Endothelial cell of umbilical vein (primary cell): ENCODE results near the gene POU3F3. TPM values are rescaled to one million over a fixed set of nuclear protein-coding genes. Genes with fewer than 3 reads are reported as not detected.

ENCODE experiments used
- BruUV-seq: library from RNA; stranded (reverse); fragments of 400-500 nt; replicated peaks from 2 replicates; lab custom pipeline; 2021; lab: Mats Ljungman, UMichigan
- CTCF ChIA-PET: fragments of 300-600, 350-600 bp; sonication (Branson Sonifier 250); formaldehyde crosslinking; loops from one replicate; lab custom pipeline; 2021; ENCODE audit warnings: antibody characterized with exemption, inconsistent platforms; lab: Charles Lee
- POLR2A ChIA-PET: fragments of 300-600, 350-600 bp; sonication (Branson Sonifier 250); formaldehyde crosslinking; loops from one replicate; lab custom pipeline; 2021; ENCODE audit warnings: antibody characterized with exemption, inconsistent platforms; lab: Charles Lee
- DNase-seq: peaks from one replicate; pipeline ENCODE4 v3.0.0-alpha.2; 2011; ENCODE audit warnings: low read depth, low spot score
- FAIRE-seq: peaks from 2 replicates; lab custom pipeline; 2011; peaks lifted over from hg19 to GRCh38; lab: Jason Lieb, UNC
- H2AFZ ChIP-seq: 2 replicates; pipeline ENCODE4 v1.6.0; 2012; ENCODE audit warnings: low read depth, low read length, control low read depth, inconsistent platforms
- H3K27ac ChIP-seq: 2 replicates; pipeline ENCODE4 v1.5.1; 2011; ENCODE audit warnings: low read depth, mild to moderate bottlenecking, control low read depth, low read length, moderate library complexity; ENCODE audit not compliant: insufficient read depth
- H3K27me3 ChIP-seq, 2 experiments: 2 replicates each; pipeline versions ENCODE4 v1.6.0 to v1.6.1; 2011; ENCODE audit warnings: low read length in 2 of 2, mixed read lengths in 1 of 2; ENCODE audit not compliant: control insufficient read depth in 2 of 2, insufficient read depth in 2 of 2
- H3K36me3 ChIP-seq, 2 experiments: 2 replicates in 1 of 2; 3 replicates in 1 of 2; pipeline ENCODE4 v1.5.1; 2011; ENCODE audit warnings: low read length in 2 of 2, mild to moderate bottlenecking in 1 of 2, moderate library complexity in 1 of 2; ENCODE audit not compliant: control insufficient read depth in 2 of 2, insufficient read depth in 2 of 2; ENCODE audit errors: extremely low read depth in 1 of 2
- H3K4me1 ChIP-seq: 3 replicates; pipeline ENCODE4 v1.5.1; 2011; ENCODE audit warnings: mild to moderate bottlenecking, low read length; ENCODE audit not compliant: control insufficient read depth, insufficient read depth; ENCODE audit errors: extremely low read depth
- H3K4me2 ChIP-seq: 2 replicates; pipeline ENCODE4 v1.6.1; 2011; ENCODE audit warnings: low read length, control low read depth, mixed read lengths; ENCODE audit not compliant: insufficient read depth
- H3K4me3 ChIP-seq, 3 experiments: fragments of 200-600 bp in 1 of 3; sonication (generic), shearing (Covaris generic) in 1 of 3; replicated peaks in 1 of 3; 2 replicates each; pipeline ENCODE4 v1.5.1; 2011 to 2016; ENCODE audit warnings: control low read depth in 3 of 3, low read length in 3 of 3, mild to moderate bottlenecking in 2 of 3, inconsistent platforms in 1 of 3, low read depth in 1 of 3, moderate library complexity in 1 of 3; ENCODE audit not compliant: insufficient read depth in 1 of 3
- H3K79me2 ChIP-seq: 2 replicates; pipeline ENCODE4 v1.6.0; 2012; ENCODE audit warnings: low read length, inconsistent platforms; ENCODE audit not compliant: control insufficient read depth, insufficient read depth
- H3K9ac ChIP-seq: replicated peaks from 2 replicates; pipeline ENCODE3; 2011; ENCODE audit warnings: low read length, control low read depth; ENCODE audit not compliant: insufficient read depth; ENCODE audit errors: extremely low read depth
- H3K9me1 ChIP-seq: replicated peaks from 3 replicates; pipeline ENCODE4 v1.6.0; 2011; ENCODE audit warnings: mild to moderate bottlenecking, low read length; ENCODE audit not compliant: control insufficient read depth, insufficient read depth; ENCODE audit errors: extremely low read depth
- H3K9me3 ChIP-seq: replicated peaks from 2 replicates; pipeline ENCODE4 v1.5.1; 2012; ENCODE audit warnings: low read length, inconsistent platforms; ENCODE audit not compliant: control insufficient read depth, insufficient read depth
- H4K20me1 ChIP-seq: replicated peaks from 2 replicates; pipeline ENCODE3; 2011; ENCODE audit warnings: mild to moderate bottlenecking, low read length; ENCODE audit not compliant: control insufficient read depth, insufficient read depth; ENCODE audit errors: extremely low read depth
- CTCF ChIP-seq, 2 donors: IDR thresholded peaks; 1 replicate in 1 of 2; 2 replicates in 1 of 2; pipeline ENCODE4 v1.5.1; 2011; ENCODE audit warnings: low read length in 2 of 2, mild to moderate bottlenecking in 2 of 2, moderate library complexity in 2 of 2, control low read depth in 1 of 2, inconsistent platforms in 1 of 2, low read depth in 1 of 2; ENCODE audit not compliant: insufficient read depth in 1 of 2; ENCODE audit errors: extremely low read depth in 1 of 2
- EZH2 ChIP-seq: IDR thresholded peaks from 2 replicates; pipeline ENCODE4 v1.6.1; 2012; ENCODE audit warnings: borderline replicate concordance, low read depth, mild to moderate bottlenecking, moderate library complexity, low read length, inconsistent platforms; ENCODE audit not compliant: severe bottlenecking
- FOS ChIP-seq: IDR thresholded peaks from 2 replicates; pipeline ENCODE4 v1.6.1; 2011; ENCODE audit warnings: mild to moderate bottlenecking, low read length, moderate library complexity, borderline replicate concordance; ENCODE audit not compliant: insufficient read depth
- GATA2 ChIP-seq: IDR thresholded peaks from 2 replicates; pipeline ENCODE4 v1.7.0; 2011; ENCODE audit warnings: low read depth, mild to moderate bottlenecking, moderate library complexity, mixed read lengths, low read length; ENCODE audit not compliant: insufficient read length, insufficient read depth
- JUN ChIP-seq: IDR thresholded peaks from 2 replicates; pipeline ENCODE4 v1.6.1; 2011; ENCODE audit warnings: borderline replicate concordance, low read depth; ENCODE audit not compliant: insufficient read length, insufficient read depth
- MAX ChIP-seq: IDR thresholded peaks from 2 replicates; pipeline ENCODE4 v1.6.1; 2011; ENCODE audit not compliant: insufficient read depth, insufficient read length
- MYC ChIP-seq: IDR thresholded peaks from one replicate; pipeline ENCODE4 v1.6.1; 2011; ENCODE audit warnings: mild to moderate bottlenecking, low read depth, low read length
- POLR2A ChIP-seq: IDR thresholded peaks from 2 replicates; pipeline ENCODE4 v1.6.1; 2012; ENCODE audit warnings: low read depth, mild to moderate bottlenecking, control low read depth, low read length
- POLR2AphosphoS5 ChIP-seq: IDR thresholded peaks from 2 replicates; pipeline ENCODE4 v1.6.1; 2012; ENCODE audit warnings: low read depth, mild to moderate bottlenecking, control low read depth, low read length, moderate library complexity; ENCODE audit not compliant: insufficient read depth
- dilution Hi-C: fragments of 300-500 bp; cut with MboI; formaldehyde crosslinking; loops from one replicate; pipeline ENCODE4 v1.15.0; 2019; ENCODE audit warnings: low sequenced_read_pairs; ENCODE audit not compliant: extremely low pct_ligation_motif_present
- intact Hi-C: fragments of 100-400 bp; cut with micrococcal nuclease; formaldehyde crosslinking; loops from one replicate; pipeline ENCODE4 v1.10.0; 2022
- polyA plus RNA-seq, 4 experiments: library from polyadenylated mRNA; depleted of rRNA in 3 of 4; stranded (reverse) in 3 of 4; unstranded in 1 of 4; fragments of >200 nt; gene quantifications; 2 replicates each; pipeline versions ENCODE4 v1.2.1 to v1.2.3, GENCODE V29; 2011 to 2012; ENCODE audit warnings: missing spikeins in 1 of 4
- total RNA-seq: library from RNA; stranded (reverse); gene quantifications from 2 replicates; pipeline ENCODE4 v1.2.3, GENCODE V29; 2021

POU3F3 gene
- total and polyA plus RNA-seq, 2 donors (not counting 3 experiments of a cell fraction or from before 2014, with no cell fraction given) = not detected

GRCh38 chr2:104868505-104868866, 14.6 kb downstream of the POU3F3 start:
- no peaks in the 10 kb centered on the region for H3K9me1 ChIP-seq
- H3K79me2 ChIP-seq = no peaks in the 10 kb centered on the region
- H3K4me1 ChIP-seq = no peaks in the 10 kb centered on the region
- H3K36me3 ChIP-seq = no peaks in the 10 kb centered on the region
- H3K4me3 ChIP-seq = no peak overlapping the region
- TF ChIP-seq MYC = no peak
- TF ChIP-seq EZH2 = peak; percentile 15
- DNase-seq (no peak), FAIRE-seq (no peak)
- H3K9me3 ChIP-seq = no peaks in the 10 kb centered on the region
- ChIA-PET CTCF (interaction anchor here (3.0 kb wide), 1 partner anchor 19 kb away, joined by 19 read pairs; no protein-coding TSS in a partner anchor), POLR2A (no interaction called here)
- dilution Hi-C loops (no loop called here), intact Hi-C loops (no loop called here)
- no peak overlapping the region for H2AFZ ChIP-seq
- H3K27ac ChIP-seq = no peak overlapping the region
- no peak overlapping the region for H3K4me2 ChIP-seq
- BruUV-seq = no TSS peak
- no peaks in the 10 kb centered on the region for H4K20me1 ChIP-seq
- peaks cover 83 to 92% of the 10 kb centered on the region in 2 experiments for H3K27me3 ChIP-seq
- no peak overlapping the region for H3K9ac ChIP-seq

GRCh38 chr2:104870100-104870975, 16.4 kb downstream of the POU3F3 start:
- Histone ChIP-seq H3K9me3 (no peaks in the 10 kb centered on the region), H3K27ac (no peak overlapping the region), H3K4me1 (no peaks in the 10 kb centered on the region), H3K9me1 (no peaks in the 10 kb centered on the region), H4K20me1 (no peaks in the 10 kb centered on the region), H3K27me3 (peaks cover 69 to 81% of the 10 kb centered on the region in 2 experiments), H3K4me2 (no peak overlapping the region), H3K36me3 (no peaks in the 10 kb centered on the region), H2AFZ (no peak overlapping the region), H3K9ac (no peak overlapping the region), H3K4me3 (no peak overlapping the region), H3K79me2 (no peaks in the 10 kb centered on the region)
- intact Hi-C loops (loop anchor here (10.0 kb wide), 1 partner anchor 1706 kb away; no protein-coding TSS in a partner anchor), dilution Hi-C loops (no loop called here)
- no peak for DNase-seq
- ChIA-PET POLR2A (no interaction called here), CTCF (interaction anchor here (2.0 kb wide), 1 partner anchor 21 kb away, joined by 9 read pairs; no protein-coding TSS in a partner anchor)
- no peak for TF ChIP-seq CTCF (IDR thresholded peaks at IDR 0.05; ENCODE audit: extremely low read depth in 1 of 2, insufficient read depth in 1 of 2, low read depth in 1 of 2, low read length in 2 of 2)
- TF ChIP-seq POLR2AphosphoS5 = no peak
- TF ChIP-seq JUN = no peak
- TF ChIP-seq MYC = no peak
- no peak for TF ChIP-seq GATA2
- TF ChIP-seq FOS = no peak
- no peak for TF ChIP-seq POLR2A
- no peak for TF ChIP-seq MAX
- no peak for TF ChIP-seq EZH2
- no TSS peak for BruUV-seq
- FAIRE-seq = no peak
